ENCODE results near the gene TCFL5. TPM values are rescaled to one million over a fixed set of nuclear protein-coding genes. Genes with fewer than 3 reads are reported as not detected.

The TCFL5 gene
- total and polyA plus RNA-seq, 3 donors from 2014 or later = 66.4 to 184 (median 85.3) TPM

- Histone ChIP-seq H3K4me1 (peaks cover 8% of the 10 kb centered on the region), H3K27me3 (no peaks in the 10 kb centered on the region), H3K27ac (no peak overlapping the region), H3K36me3 (ENCODE audit: low read depth, missing control alignments) (no peaks in the 10 kb centered on the region), H3K4me3 (no peak overlapping the region), H3K9me3 (no peaks in the 10 kb centered on the region)
- TF ChIP-seq POLR2A (IDR thresholded peaks at IDR 0.05) = no peak
- no peak for TF ChIP-seq CTCF (IDR thresholded peaks at IDR 0.05)
- 72 to 77% methylated on average over 12 of the region's 12 CpGs for WGBS, 2 donors
- DNase-seq = no peak
- intact Hi-C loops (cut with DNase I; ENCODE audit: low total_unique reads) = no loop called here
Measured at GRCh38 chr20:62859721-62860120, 1.9 kb downstream of the TCFL5 start.

- Histone ChIP-seq H3K27ac (no peak overlapping the region), H3K4me3 (no peak overlapping the region), H3K36me3 (ENCODE audit: low read depth, missing control alignments) (no peaks in the 10 kb centered on the region), H3K9me3 (no peaks in the 10 kb centered on the region), H3K27me3 (no peaks in the 10 kb centered on the region), H3K4me1 (peaks cover 8% of the 10 kb centered on the region)
- 79 to 90% methylated on average over 20 to 22 of the region's 23 CpGs for WGBS, 2 donors
- intact Hi-C loops (cut with DNase I; ENCODE audit: low total_unique reads) = no loop called here
- DNase-seq = no peak
- TF ChIP-seq POLR2A (IDR thresholded peaks at IDR 0.05) (no peak), CTCF (IDR thresholded peaks at IDR 0.05) (no peak)
Measured at GRCh38 chr20:62858058-62858830, 3.4 kb downstream of the TCFL5 start.

GRCh38 chr20:62856931-62857619 lies 4.5 kb downstream of the TCFL5 start:
- Histone ChIP-seq H3K4me3 (no peak overlapping the region), H3K36me3 (ENCODE audit: low read depth, missing control alignments) (no peaks in the 10 kb centered on the region), H3K27me3 (no peaks in the 10 kb centered on the region), H3K27ac (no peak overlapping the region), H3K4me1 (peaks cover 8% of the 10 kb centered on the region), H3K9me3 (no peaks in the 10 kb centered on the region)
- no peak for DNase-seq
- intact Hi-C loops (cut with DNase I; ENCODE audit: low total_unique reads) = no loop called here
- TF ChIP-seq POLR2A (IDR thresholded peaks at IDR 0.05) = no peak
- TF ChIP-seq CTCF (IDR thresholded peaks at IDR 0.05) = no peak
- 91 to 96% methylated on average over 25 of the region's 25 CpGs for WGBS, 2 donors

- Histone ChIP-seq H3K9me3 (no peaks in the 10 kb centered on the region), H3K27ac (no peak overlapping the region), H3K27me3 (no peaks in the 10 kb centered on the region), H3K4me1 (peaks cover 3% of the 10 kb centered on the region), H3K4me3 (no peak overlapping the region), H3K36me3 (ENCODE audit: low read depth, missing control alignments) (no peaks in the 10 kb centered on the region)
- no peak for DNase-seq
- no peak for TF ChIP-seq POLR2A (IDR thresholded peaks at IDR 0.05)
- TF ChIP-seq CTCF (IDR thresholded peaks at IDR 0.05) = no peak
- intact Hi-C loops (cut with DNase I; ENCODE audit: low total_unique reads) = no loop called here
- 97% methylated on average over 5 of the region's 5 CpGs for WGBS, 2 donors
Measured at GRCh38 chr20:62855120-62855519, 6.5 kb downstream of the TCFL5 start.
